Measurements from ENCODE around the gene PRSS33.

DNA sequence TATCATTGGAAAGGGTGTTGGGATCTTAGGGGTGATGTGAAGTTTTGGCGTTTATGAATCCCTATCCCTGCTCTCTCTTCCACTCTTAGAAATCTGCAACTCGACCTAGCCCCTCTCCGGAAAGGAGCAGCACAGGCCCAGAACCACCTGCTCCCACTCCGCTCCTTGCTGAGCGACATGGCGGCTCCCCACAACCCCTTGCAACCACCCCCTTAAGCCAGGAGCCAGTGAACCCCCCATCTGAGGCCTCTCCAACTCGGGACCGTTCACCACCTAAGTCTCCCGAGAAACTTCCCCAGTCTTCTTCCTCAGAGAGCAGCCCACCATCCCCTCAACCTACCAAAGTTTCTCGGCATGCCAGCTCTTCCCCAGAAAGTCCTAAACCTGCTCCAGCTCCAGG lies 25.9 kb downstream of the PRSS33 start:
- TF ChIP-seq, protein P1, sequence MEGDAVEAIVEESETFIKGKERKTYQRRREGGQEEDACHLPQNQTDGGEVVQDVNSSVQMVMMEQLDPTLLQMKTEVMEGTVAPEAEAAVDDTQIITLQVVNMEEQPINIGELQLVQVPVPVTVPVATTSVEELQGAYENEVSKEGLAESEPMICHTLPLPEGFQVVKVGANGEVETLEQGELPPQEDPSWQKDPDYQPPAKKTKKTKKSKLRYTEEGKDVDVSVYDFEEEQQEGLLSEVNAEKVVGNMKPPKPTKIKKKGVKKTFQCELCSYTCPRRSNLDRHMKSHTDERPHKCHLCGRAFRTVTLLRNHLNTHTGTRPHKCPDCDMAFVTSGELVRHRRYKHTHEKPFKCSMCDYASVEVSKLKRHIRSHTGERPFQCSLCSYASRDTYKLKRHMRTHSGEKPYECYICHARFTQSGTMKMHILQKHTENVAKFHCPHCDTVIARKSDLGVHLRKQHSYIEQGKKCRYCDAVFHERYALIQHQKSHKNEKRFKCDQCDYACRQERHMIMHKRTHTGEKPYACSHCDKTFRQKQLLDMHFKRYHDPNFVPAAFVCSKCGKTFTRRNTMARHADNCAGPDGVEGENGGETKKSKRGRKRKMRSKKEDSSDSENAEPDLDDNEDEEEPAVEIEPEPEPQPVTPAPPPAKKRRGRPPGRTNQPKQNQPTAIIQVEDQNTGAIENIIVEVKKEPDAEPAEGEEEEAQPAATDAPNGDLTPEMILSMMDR (IDR thresholded peaks at IDR 0.05): no peak
- no peak for TF ChIP-seq POLR2A (IDR thresholded peaks at IDR 0.05)
